HepG2 (cell line): Measurements from ENCODE around the gene ACBD6. TPM values are rescaled to one million over a fixed set of nuclear protein-coding genes. Genes with fewer than 3 reads are reported as not detected.
A peak's percentile ranks its signal among the peaks of the same experiment; 100 is the strongest.

Experiments used
- CEBPB ChIP-seq: IDR thresholded peaks from 2 replicates; pipeline ENCODE4 v1.6.1; 2011; ENCODE audit warnings: low read depth, low read length, improper control_type of control experiment, borderline replicate concordance
- ELF1 ChIP-seq: sonication (generic); formaldehyde crosslinking; IDR thresholded peaks from 2 replicates; pipeline ENCODE4 v1.4.0; 2020; ENCODE audit warnings: missing genetic modification reagents
- EP300 ChIP-seq, 3 experiments: sonication (generic) in 1 of 3; formaldehyde crosslinking in 1 of 3; IDR thresholded peaks; 2 replicates each; pipeline versions ENCODE4 v1.5.1 to v1.6.1; 2011 to 2020; ENCODE audit warnings: low read depth in 2 of 3, low read length in 2 of 3, borderline replicate concordance in 1 of 3, improper control_type of control experiment in 1 of 3, mild to moderate bottlenecking in 1 of 3, missing genetic modification reagents in 1 of 3, moderate library complexity in 1 of 3
- FOXM1 ChIP-seq: sonication (generic); formaldehyde crosslinking; IDR thresholded peaks from 2 replicates; pipeline ENCODE4 v1.5.0; 2020; ENCODE audit warnings: missing genetic modification reagents
- GLI4 ChIP-seq: sonication (generic); formaldehyde crosslinking; IDR thresholded peaks from 2 replicates; pipeline ENCODE4 v1.5.1; 2020; ENCODE audit warnings: missing genetic modification reagents, mild to moderate bottlenecking, moderate library complexity, borderline replicate concordance
- HMG20B ChIP-seq: conservative IDR thresholded peaks from 2 replicates; pipeline ENCODE4 v1.6.1; 2016; ENCODE audit warnings: missing genetic modification reagents, missing compliant biosample characterization
- HNRNPUL1 ChIP-seq: fragments of 200-400 bp; formaldehyde crosslinking; IDR thresholded peaks from 2 replicates; pipeline ENCODE4 v1.6.1; 2017; ENCODE audit warnings: low read depth, mild to moderate bottlenecking, low read length, moderate library complexity
- KAT7 ChIP-seq: IDR thresholded peaks from 2 replicates; pipeline ENCODE4 v1.6.1; 2018; ENCODE audit warnings: borderline replicate concordance, missing compliant biosample characterization
- KDM1A ChIP-seq: IDR thresholded peaks from 2 replicates; pipeline ENCODE4 v1.6.1; 2016; ENCODE audit warnings: missing compliant biosample characterization
- MED1 ChIP-seq: sonication (generic); formaldehyde crosslinking; IDR thresholded peaks from 2 replicates; pipeline ENCODE4 v1.4.0; 2020; ENCODE audit warnings: missing genetic modification reagents
- MEF2D ChIP-seq: sonication (generic); formaldehyde crosslinking; IDR thresholded peaks from 2 replicates; pipeline ENCODE4 v1.5.1; 2020; ENCODE audit warnings: mild to moderate bottlenecking, missing genetic modification reagents
- RBM22 ChIP-seq: fragments of 200-400 bp; formaldehyde crosslinking; optimal IDR thresholded peaks from 2 replicates; pipeline ENCODE3; 2017; ENCODE audit warnings: mild to moderate bottlenecking, low read length, moderate library complexity
- SALL2 ChIP-seq: sonication (generic); formaldehyde crosslinking; IDR thresholded peaks from 2 replicates; pipeline ENCODE4 v1.8.1; 2023; ENCODE audit warnings: mild to moderate bottlenecking, missing genetic modification reagents, inconsistent platforms
- SAP130 ChIP-seq: IDR thresholded peaks from 2 replicates; pipeline ENCODE4 v1.6.1; 2016; ENCODE audit warnings: low read depth
- ZNF282 ChIP-seq: fragments of 450-650 bp; IDR thresholded peaks from 2 replicates; pipeline ENCODE4 v1.6.1; 2018; ENCODE audit not compliant: partially characterized antibody
- ZNF292 ChIP-seq: sonication (generic); formaldehyde crosslinking; IDR thresholded peaks from 2 replicates; pipeline ENCODE4 v1.8.1; 2022; ENCODE audit warnings: mild to moderate bottlenecking, low read depth, missing genetic modification reagents, borderline replicate concordance
- ZNF619 ChIP-seq: sonication (generic); formaldehyde crosslinking; IDR thresholded peaks from 2 replicates; pipeline ENCODE4 v1.4.0; 2020; ENCODE audit warnings: mild to moderate bottlenecking, missing genetic modification reagents
- ZNF839 ChIP-seq: sonication (generic); formaldehyde crosslinking; IDR thresholded peaks from 2 replicates; pipeline ENCODE4 v1.4.0; 2020; ENCODE audit warnings: missing genetic modification reagents, mild to moderate bottlenecking, borderline replicate concordance
- ZSCAN25 ChIP-seq: sonication (generic); formaldehyde crosslinking; IDR thresholded peaks from 2 replicates; pipeline ENCODE4 v1.8.0; 2022; ENCODE audit warnings: mild to moderate bottlenecking, missing genetic modification reagents
- polyA plus RNA-seq, 8 experiments: library from polyadenylated mRNA; depleted of rRNA in 3 of 8; stranded (reverse) in 7 of 8; unstranded in 1 of 8; fragments of >200 nt; fragmentation: Illumina TruSeq in 4 of 8; extraction: Trizol in 4 of 8; gene quantifications; 2 replicates each; pipeline versions ENCODE4 v1.2.1 to v1.2.3, GENCODE V29; 2011 to 2016; ENCODE audit warnings: low read depth in 4 of 8, missing spikeins in 1 of 8, mixed read lengths in 1 of 8; ENCODE audit not compliant: insufficient read depth in 1 of 8
- total RNA-seq, 5 experiments: library from RNA; depleted of rRNA; stranded (reverse); fragments of >200 nt; fragmentation: Illumina TruSeq; extraction: Trizol; gene quantifications; 2 replicates each; pipeline ENCODE4 v1.2.3, GENCODE V29; 2016; ENCODE audit warnings: low read depth in 1 of 5
- TF ChIP-seq, protein P1 (sequence below): IDR thresholded peaks from 2 replicates; pipeline ENCODE4 v1.6.1; 2016; ENCODE audit warnings: mild to moderate bottlenecking, missing biosample characterization, missing genetic modification reagents
- TF ChIP-seq, protein P2 (sequence below): sonication (generic); formaldehyde crosslinking; IDR thresholded peaks from 2 replicates; pipeline ENCODE4 v1.4.0; 2020; ENCODE audit warnings: mild to moderate bottlenecking, missing genetic modification reagents
- TF ChIP-seq, protein P3 (sequence below): sonication (generic); formaldehyde crosslinking; IDR thresholded peaks from 2 replicates; pipeline ENCODE4 v1.5.0; 2020; ENCODE audit warnings: missing genetic modification reagents
- TF ChIP-seq, protein P4 (sequence below): sonication (generic); formaldehyde crosslinking; IDR thresholded peaks from 2 replicates; pipeline ENCODE4 v1.4.0; 2020; ENCODE audit warnings: mild to moderate bottlenecking, missing genetic modification reagents, borderline replicate concordance
- TF ChIP-seq, protein P5 (sequence below): sonication (generic); formaldehyde crosslinking; IDR thresholded peaks from 2 replicates; pipeline ENCODE4 v1.4.0; 2020; ENCODE audit warnings: missing genetic modification reagents, borderline replicate concordance

ACBD6 gene
- total and polyA plus RNA-seq, 2 of the 13 experiments (the other 11 are each of a cell fraction or from before 2014, with no cell fraction given), result 33.5 to 47.2 TPM

DNA sequence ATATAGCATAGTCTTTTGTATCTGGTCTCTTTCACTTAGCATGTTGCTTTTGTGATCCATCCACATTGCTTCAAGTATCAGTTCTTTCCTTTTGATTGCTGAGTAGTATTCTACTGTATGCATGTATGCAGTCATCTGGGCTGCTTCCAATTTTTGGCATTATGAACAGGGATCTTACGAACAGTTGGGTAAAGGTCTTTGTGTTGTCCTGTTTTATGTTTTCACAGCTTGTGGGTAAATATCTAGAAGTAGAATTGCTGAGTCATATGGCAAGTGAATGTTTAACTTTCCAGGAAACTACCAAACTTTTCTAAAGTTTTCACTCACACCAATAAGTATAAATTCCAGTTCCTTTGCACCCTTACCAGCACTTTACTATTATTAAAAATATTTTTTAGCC, 211.4 kb downstream of the ACBD6 start (continued):
- TF ChIP-seq ZNF292 (CRISPR knock-in tag) (no peak), MEF2D (CRISPR knock-in tag) (no peak), ELF1 (CRISPR knock-in tag) (no peak), ZNF282 (no peak), RBM22 (no peak), ZSCAN25 (CRISPR knock-in tag) (no peak), EP300 (IDR thresholded peaks at IDR 0.05; ENCODE audit: low read depth in 2 of 2, low read length in 2 of 2) (peak in 1 of 2 experiments; percentile 51; a peak in 1 of 4 replicates), EP300 (CRISPR knock-in tag; IDR thresholded peaks at IDR 0.05; ENCODE audit: borderline replicate concordance) (no peak), HNRNPUL1 (peak; percentile 62; the same call in 1 of the 2 replicates), FOXM1 (CRISPR knock-in tag) (no peak), SALL2 (CRISPR knock-in tag) (no peak), KDM1A (peak; percentile 13; the same call in 1 of the 2 replicates), GLI4 (CRISPR knock-in tag) (no peak), HMG20B (CRISPR knock-in tag) (no peak), ZNF619 (no peak), SAP130 (CRISPR knock-in tag) (peak; percentile 52), KAT7 (CRISPR knock-in tag) (no peak), ZNF839 (CRISPR knock-in tag) (no peak), MED1 (CRISPR knock-in tag) (peak; percentile 40; the same call in 1 of the 2 replicates), CEBPB (no peak)
- TF ChIP-seq, protein P1, sequence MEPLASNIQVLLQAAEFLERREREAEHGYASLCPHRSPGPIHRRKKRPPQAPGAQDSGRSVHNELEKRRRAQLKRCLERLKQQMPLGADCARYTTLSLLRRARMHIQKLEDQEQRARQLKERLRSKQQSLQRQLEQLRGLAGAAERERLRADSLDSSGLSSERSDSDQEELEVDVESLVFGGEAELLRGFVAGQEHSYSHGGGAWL (CRISPR knock-in tag), result no peak
- TF ChIP-seq, protein P2, sequence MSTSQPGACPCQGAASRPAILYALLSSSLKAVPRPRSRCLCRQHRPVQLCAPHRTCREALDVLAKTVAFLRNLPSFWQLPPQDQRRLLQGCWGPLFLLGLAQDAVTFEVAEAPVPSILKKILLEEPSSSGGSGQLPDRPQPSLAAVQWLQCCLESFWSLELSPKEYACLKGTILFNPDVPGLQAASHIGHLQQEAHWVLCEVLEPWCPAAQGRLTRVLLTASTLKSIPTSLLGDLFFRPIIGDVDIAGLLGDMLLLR (CRISPR knock-in tag), result no peak
- TF ChIP-seq, protein P3, sequence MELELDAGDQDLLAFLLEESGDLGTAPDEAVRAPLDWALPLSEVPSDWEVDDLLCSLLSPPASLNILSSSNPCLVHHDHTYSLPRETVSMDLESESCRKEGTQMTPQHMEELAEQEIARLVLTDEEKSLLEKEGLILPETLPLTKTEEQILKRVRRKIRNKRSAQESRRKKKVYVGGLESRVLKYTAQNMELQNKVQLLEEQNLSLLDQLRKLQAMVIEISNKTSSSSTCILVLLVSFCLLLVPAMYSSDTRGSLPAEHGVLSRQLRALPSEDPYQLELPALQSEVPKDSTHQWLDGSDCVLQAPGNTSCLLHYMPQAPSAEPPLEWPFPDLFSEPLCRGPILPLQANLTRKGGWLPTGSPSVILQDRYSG (CRISPR knock-in tag), result no peak
- TF ChIP-seq, protein P4, sequence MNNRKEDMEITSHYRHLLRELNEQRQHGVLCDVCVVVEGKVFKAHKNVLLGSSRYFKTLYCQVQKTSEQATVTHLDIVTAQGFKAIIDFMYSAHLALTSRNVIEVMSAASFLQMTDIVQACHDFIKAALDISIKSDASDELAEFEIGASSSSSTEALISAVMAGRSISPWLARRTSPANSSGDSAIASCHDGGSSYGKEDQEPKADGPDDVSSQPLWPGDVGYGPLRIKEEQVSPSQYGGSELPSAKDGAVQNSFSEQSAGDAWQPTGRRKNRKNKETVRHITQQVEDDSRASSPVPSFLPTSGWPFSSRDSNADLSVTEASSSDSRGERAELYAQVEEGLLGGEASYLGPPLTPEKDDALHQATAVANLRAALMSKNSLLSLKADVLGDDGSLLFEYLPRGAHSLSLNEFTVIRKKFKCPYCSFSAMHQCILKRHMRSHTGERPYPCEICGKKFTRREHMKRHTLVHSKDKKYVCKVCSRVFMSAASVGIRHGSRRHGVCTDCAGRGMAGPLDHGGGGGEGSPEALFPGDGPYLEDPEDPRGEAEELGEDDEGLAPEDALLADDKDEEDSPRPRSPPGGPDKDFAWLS, result no peak
- TF ChIP-seq, protein P5, sequence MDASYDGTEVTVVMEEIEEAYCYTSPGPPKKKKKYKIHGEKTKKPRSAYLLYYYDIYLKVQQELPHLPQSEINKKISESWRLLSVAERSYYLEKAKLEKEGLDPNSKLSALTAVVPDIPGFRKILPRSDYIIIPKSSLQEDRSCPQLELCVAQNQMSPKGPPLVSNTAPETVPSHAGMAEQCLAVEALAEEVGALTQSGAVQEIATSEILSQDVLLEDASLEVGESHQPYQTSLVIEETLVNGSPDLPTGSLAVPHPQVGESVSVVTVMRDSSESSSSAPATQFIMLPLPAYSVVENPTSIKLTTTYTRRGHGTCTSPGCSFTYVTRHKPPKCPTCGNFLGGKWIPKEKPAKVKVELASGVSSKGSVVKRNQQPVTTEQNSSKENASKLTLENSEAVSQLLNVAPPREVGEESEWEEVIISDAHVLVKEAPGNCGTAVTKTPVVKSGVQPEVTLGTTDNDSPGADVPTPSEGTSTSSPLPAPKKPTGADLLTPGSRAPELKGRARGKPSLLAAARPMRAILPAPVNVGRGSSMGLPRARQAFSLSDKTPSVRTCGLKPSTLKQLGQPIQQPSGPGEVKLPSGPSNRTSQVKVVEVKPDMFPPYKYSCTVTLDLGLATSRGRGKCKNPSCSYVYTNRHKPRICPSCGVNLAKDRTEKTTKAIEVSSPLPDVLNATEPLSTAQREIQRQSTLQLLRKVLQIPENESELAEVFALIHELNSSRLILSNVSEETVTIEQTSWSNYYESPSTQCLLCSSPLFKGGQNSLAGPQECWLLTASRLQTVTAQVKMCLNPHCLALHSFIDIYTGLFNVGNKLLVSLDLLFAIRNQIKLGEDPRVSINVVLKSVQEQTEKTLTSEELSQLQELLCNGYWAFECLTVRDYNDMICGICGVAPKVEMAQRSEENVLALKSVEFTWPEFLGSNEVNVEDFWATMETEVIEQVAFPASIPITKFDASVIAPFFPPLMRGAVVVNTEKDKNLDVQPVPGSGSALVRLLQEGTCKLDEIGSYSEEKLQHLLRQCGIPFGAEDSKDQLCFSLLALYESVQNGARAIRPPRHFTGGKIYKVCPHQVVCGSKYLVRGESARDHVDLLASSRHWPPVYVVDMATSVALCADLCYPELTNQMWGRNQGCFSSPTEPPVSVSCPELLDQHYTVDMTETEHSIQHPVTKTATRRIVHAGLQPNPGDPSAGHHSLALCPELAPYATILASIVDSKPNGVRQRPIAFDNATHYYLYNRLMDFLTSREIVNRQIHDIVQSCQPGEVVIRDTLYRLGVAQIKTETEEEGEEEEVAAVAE, result no peak
